ENCODE data around the gene SPATA13. TPM values are rescaled to one million over a fixed set of nuclear protein-coding genes. Genes with fewer than 3 reads are reported as not detected.

SPATA13 gene
- total RNA-seq, 1 donor from 2014 or later = 2.7 TPM

- no peak for DNase-seq (ENCODE audit: extremely low spot score, unreplicated experiment)
- no peaks in the 10 kb centered on the region for H3K27me3 Mint-ChIP-seq (ENCODE audit: unreplicated experiment)
- no peak overlapping the region for H3K4me3 Mint-ChIP-seq (ENCODE audit: unreplicated experiment)
- no peaks in the 10 kb centered on the region for H3K4me1 Mint-ChIP-seq (ENCODE audit: unreplicated experiment)
- TF ChIP-seq, protein P1, sequence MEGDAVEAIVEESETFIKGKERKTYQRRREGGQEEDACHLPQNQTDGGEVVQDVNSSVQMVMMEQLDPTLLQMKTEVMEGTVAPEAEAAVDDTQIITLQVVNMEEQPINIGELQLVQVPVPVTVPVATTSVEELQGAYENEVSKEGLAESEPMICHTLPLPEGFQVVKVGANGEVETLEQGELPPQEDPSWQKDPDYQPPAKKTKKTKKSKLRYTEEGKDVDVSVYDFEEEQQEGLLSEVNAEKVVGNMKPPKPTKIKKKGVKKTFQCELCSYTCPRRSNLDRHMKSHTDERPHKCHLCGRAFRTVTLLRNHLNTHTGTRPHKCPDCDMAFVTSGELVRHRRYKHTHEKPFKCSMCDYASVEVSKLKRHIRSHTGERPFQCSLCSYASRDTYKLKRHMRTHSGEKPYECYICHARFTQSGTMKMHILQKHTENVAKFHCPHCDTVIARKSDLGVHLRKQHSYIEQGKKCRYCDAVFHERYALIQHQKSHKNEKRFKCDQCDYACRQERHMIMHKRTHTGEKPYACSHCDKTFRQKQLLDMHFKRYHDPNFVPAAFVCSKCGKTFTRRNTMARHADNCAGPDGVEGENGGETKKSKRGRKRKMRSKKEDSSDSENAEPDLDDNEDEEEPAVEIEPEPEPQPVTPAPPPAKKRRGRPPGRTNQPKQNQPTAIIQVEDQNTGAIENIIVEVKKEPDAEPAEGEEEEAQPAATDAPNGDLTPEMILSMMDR (IDR thresholded peaks at IDR 0.05) = no peak
- H3K27ac Mint-ChIP-seq (ENCODE audit: unreplicated experiment) = no peak overlapping the region
- no peaks in the 10 kb centered on the region for H3K9me3 Mint-ChIP-seq (ENCODE audit: unreplicated experiment)
- H3K36me3 Mint-ChIP-seq (ENCODE audit: unreplicated experiment) = no peaks in the 10 kb centered on the region
These were observed 103.1 kb downstream of the SPATA13 start for GRCh38 chr13:24263632-24264031.

- TF ChIP-seq, protein P1 (IDR thresholded peaks at IDR 0.05) = no peak
- Mint-ChIP-seq H3K4me3 (ENCODE audit: unreplicated experiment) (no peak overlapping the region), H3K9me3 (ENCODE audit: unreplicated experiment) (no peaks in the 10 kb centered on the region), H3K27me3 (ENCODE audit: unreplicated experiment) (no peaks in the 10 kb centered on the region), H3K36me3 (ENCODE audit: unreplicated experiment) (no peaks in the 10 kb centered on the region), H3K27ac (ENCODE audit: unreplicated experiment) (no peak overlapping the region), H3K4me1 (ENCODE audit: unreplicated experiment) (peaks cover 2% of the 10 kb centered on the region)
- peak; percentile 64 for DNase-seq (ENCODE audit: extremely low spot score, unreplicated experiment)
These were observed 104.5 kb downstream of the SPATA13 start for GRCh38 chr13:24264976-24265375.

- Mint-ChIP-seq H3K27me3 (ENCODE audit: unreplicated experiment) (no peaks in the 10 kb centered on the region), H3K36me3 (ENCODE audit: unreplicated experiment) (no peaks in the 10 kb centered on the region), H3K9me3 (ENCODE audit: unreplicated experiment) (no peaks in the 10 kb centered on the region), H3K4me3 (ENCODE audit: unreplicated experiment) (no peak overlapping the region), H3K4me1 (ENCODE audit: unreplicated experiment) (peaks cover 7% of the 10 kb centered on the region), H3K27ac (ENCODE audit: unreplicated experiment) (no peak overlapping the region)
- TF ChIP-seq, protein P1 (IDR thresholded peaks at IDR 0.05) = no peak
- DNase-seq (ENCODE audit: extremely low spot score, unreplicated experiment) = peak; percentile 69
These were observed 104.9 kb downstream of the SPATA13 start for GRCh38 chr13:24265453-24265852.

DNA sequence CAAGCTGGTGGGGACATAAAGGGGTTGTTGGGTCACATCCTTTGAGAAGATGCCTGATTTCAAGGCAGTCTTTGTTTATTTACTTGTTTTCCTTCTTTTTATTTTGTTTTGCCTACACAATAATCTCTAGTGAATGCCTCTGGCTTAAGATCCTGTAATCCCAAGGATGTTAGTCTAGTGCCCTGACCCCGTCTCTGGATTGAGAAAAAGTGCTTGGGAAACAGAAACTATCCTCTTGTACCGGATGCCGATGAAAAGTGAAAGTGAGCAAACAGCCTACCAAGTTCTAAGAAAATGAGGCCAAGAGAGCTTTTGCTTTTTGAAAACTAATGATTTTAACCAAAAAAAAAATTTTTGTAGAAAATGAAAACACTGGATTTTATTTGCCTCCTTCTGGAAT is 106.8 kb downstream of the SPATA13 start:
- DNase-seq (ENCODE audit: extremely low spot score, unreplicated experiment) = no peak
- Mint-ChIP-seq H3K4me3 (ENCODE audit: unreplicated experiment) (no peak overlapping the region), H3K36me3 (ENCODE audit: unreplicated experiment) (no peaks in the 10 kb centered on the region), H3K4me1 (ENCODE audit: unreplicated experiment) (peaks cover 24% of the 10 kb centered on the region), H3K27me3 (ENCODE audit: unreplicated experiment) (no peaks in the 10 kb centered on the region), H3K27ac (ENCODE audit: unreplicated experiment) (no peak overlapping the region), H3K9me3 (ENCODE audit: unreplicated experiment) (no peaks in the 10 kb centered on the region)
- TF ChIP-seq, protein P1 (IDR thresholded peaks at IDR 0.05) = no peak

GRCh38 chr13:24267801-24268200 is 107.3 kb downstream of the SPATA13 start:
- H3K9me3 Mint-ChIP-seq (ENCODE audit: unreplicated experiment) = no peaks in the 10 kb centered on the region
- no peak for DNase-seq (ENCODE audit: extremely low spot score, unreplicated experiment)
- H3K4me3 Mint-ChIP-seq (ENCODE audit: unreplicated experiment) = no peak overlapping the region
- TF ChIP-seq, protein P1 (IDR thresholded peaks at IDR 0.05) = no peak
- peaks cover 29% of the 10 kb centered on the region for H3K4me1 Mint-ChIP-seq (ENCODE audit: unreplicated experiment)
- H3K36me3 Mint-ChIP-seq (ENCODE audit: unreplicated experiment) = no peaks in the 10 kb centered on the region
- no peaks in the 10 kb centered on the region for H3K27me3 Mint-ChIP-seq (ENCODE audit: unreplicated experiment)
- H3K27ac Mint-ChIP-seq (ENCODE audit: unreplicated experiment) = no peak overlapping the region

Data from osteocyte (in vitro differentiated cells).